ENCODE results near the gene HP.
"Not testable (repeated sequence)": the region's sequence is repeated elsewhere in the genome, so short reads cannot be mapped to it uniquely, and the experiment has no call there.

The HP gene

GRCh38 chr16:72043539-72043938 is 10.8 kb upstream of the HP start:
- no peak for DNase-seq

GRCh38 chr16:72044296-72044695 is 10.0 kb upstream of the HP start:
- no peak for DNase-seq

- DNase-seq, result no peak
Measured at GRCh38 chr16:72044825-72045359, 9.4 kb upstream of the HP start.

DNA sequence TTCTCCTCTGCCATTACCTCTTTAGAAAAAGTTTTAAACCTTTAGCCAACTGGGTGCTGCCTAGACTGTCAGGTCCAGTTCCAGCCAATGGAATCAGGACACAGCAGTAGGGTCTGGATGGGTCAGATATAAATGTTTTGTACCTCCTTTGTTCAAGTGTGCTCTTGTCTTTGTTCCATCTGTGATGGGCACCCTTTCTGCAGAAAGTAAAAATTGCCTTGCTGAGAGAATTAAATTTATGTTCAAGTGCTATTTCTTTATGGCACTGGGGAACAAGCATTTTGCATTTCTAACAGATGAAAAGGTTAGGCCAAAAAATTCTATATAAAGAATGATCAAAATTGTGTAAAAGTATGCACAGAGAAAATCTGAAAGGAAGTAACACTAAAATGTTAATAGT is 5.2 kb upstream of the HP start:
- no peak for DNase-seq

GRCh38 chr16:72050769-72051464 is 3.4 kb upstream of the HP start:
- DNase-seq, result no peak

- DNase-seq, result no peak
Measured at GRCh38 chr16:72051818-72052217, 2.5 kb upstream of the HP start.

DNA sequence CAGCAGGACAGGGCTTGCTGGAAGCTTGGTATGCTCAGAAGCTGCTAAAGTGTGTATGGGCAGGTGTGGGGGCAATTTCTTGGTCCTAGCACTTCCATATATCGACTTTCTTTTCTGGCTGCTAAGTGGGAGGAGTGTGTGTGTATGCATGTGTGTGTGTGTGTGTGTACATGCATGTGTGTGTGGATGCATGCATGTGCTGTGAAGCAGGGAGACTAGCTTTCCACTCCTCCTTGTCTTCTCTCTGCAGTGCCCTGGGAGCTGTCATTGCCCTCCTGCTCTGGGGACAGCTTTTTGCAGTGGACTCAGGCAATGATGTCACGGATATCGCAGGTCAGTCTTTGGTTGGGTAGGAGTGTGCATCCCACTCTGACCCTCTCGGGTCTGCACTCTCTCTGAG is 1.6 kb downstream of the HP start:
- no peak for DNase-seq

DNA sequence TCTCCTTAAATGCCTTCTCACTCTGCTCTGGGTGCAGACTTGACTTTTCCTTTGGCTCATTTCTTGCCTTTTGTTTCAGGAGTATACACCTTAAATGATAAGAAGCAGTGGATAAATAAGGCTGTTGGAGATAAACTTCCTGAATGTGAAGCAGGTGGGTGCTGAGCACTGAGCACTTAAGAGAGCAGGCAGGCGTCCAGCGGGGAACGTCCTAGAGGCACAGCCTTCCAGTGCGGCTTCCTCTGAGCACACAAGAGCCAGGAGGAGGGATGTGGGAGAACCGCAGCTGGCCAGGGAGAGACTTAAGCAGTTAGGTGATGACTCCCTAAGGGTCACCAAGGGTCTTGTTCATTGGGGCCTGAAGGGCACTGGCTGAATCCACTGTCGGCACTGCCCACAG is 3.0 kb downstream of the HP start:
- DNase-seq, result not testable (repeated sequence)

DNA sequence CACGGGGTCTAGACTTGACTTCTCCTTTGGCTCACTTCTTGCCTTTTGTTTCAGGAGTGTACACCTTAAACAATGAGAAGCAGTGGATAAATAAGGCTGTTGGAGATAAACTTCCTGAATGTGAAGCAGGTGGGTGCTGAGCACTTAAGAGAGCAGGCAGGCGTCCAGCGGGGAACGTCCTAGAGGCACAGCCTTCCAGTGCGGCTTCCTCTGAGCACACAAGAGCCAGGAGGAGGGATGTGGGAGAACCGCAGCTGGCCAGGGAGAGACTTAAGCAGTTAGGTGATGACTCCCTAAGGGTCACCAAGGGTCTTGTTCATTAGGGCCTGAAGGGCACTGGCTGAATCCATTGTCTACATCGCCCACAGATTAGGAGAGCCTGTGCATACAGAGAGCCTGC is 4.8 kb downstream of the HP start:
- DNase-seq, result not testable (repeated sequence)

DNA sequence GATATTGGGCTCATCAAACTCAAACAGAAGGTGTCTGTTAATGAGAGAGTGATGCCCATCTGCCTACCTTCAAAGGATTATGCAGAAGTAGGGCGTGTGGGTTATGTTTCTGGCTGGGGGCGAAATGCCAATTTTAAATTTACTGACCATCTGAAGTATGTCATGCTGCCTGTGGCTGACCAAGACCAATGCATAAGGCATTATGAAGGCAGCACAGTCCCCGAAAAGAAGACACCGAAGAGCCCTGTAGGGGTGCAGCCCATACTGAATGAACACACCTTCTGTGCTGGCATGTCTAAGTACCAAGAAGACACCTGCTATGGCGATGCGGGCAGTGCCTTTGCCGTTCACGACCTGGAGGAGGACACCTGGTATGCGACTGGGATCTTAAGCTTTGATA is 6.1 kb downstream of the HP start:
- DNase-seq, result no peak

GRCh38 chr16:72061564-72061963 is 7.3 kb downstream of the HP start:
- no peak for DNase-seq

- DNase-seq, result no peak
Measured at GRCh38 chr16:72064361-72064894, 10.1 kb downstream of the HP start.

DNA sequence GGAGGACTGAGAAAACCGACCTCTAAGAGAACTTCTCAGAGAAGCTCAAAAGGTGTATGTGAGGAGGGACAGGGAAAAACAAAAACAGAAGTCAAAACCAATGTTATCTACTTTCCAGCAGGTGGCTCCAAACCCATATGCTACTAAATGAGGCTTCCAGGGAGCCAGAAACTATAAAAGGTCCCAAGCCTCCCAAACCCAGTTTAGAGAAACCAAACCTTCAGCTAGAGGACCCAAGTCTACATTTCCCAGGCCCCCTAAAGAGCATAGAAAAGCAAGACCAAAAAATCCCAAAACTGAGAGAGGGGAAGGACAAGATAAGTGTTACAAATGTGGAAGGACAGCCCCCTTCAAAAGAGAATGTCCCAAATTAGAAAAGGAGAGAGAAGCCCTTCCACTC is 12.4 kb downstream of the HP start:
- DNase-seq, result peak; percentile 8

GRCh38 chr16:72068930-72069329 is 14.6 kb downstream of the HP start:
- DNase-seq, result no peak

DNA sequence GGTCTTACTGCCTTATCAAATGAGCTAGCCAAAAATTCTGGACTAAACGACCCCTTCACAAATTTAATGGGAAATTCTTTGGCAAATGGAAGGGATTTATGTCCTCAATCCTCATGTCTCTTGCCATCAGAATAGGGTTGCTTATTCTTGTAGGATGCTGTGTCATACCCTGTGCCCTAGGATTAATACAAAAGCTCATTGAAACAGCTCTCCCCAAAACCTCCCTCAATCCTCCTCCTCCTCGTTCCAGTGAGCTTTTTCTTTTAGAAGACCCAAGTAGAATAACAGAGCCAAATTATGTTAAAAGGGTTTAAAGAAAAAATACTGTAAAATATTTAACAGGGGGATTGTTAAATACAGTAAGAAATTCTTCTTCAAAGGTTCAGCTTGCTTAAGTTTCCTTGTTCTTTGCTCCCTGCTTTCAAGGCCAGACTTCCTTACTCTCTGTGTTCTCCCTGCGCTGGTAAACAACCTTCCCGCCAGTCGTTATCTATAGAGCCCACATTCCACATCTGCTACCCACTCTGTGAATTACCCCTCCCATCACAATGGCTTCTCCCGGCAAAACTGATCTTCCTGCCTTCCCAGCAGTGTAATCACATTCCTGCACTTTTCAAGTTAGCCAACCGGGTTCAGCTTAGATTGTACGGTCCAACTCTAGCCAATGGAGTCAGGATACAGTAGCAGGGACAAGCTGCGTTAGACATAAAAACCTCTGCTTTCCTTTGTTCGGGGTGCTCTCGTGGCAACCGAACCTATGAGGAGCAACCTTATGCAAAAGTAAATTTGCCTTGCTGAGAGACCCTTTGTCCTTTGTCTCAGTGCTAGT is 18.4 kb downstream of the HP start:
- no peak for DNase-seq

GRCh38 chr16:72073560-72074230 is 19.4 kb downstream of the HP start:
- DNase-seq, result no peak

DNA sequence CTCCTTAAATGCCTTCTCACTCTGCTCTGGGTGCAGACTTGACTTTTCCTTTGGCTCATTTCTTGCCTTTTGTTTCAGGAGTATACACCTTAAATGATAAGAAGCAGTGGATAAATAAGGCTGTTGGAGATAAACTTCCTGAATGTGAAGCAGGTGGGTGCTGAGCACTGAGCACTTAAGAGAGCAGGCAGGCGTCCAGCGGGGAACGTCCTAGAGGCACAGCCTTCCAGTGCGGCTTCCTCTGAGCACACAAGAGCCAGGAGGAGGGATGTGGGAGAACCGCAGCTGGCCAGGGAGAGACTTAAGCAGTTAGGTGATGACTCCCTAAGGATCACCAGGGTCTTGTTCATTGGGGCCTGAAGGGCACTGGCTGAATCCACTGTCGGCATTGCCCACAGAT is 20.8 kb downstream of the HP start:
- not testable (repeated sequence) for DNase-seq

DNA sequence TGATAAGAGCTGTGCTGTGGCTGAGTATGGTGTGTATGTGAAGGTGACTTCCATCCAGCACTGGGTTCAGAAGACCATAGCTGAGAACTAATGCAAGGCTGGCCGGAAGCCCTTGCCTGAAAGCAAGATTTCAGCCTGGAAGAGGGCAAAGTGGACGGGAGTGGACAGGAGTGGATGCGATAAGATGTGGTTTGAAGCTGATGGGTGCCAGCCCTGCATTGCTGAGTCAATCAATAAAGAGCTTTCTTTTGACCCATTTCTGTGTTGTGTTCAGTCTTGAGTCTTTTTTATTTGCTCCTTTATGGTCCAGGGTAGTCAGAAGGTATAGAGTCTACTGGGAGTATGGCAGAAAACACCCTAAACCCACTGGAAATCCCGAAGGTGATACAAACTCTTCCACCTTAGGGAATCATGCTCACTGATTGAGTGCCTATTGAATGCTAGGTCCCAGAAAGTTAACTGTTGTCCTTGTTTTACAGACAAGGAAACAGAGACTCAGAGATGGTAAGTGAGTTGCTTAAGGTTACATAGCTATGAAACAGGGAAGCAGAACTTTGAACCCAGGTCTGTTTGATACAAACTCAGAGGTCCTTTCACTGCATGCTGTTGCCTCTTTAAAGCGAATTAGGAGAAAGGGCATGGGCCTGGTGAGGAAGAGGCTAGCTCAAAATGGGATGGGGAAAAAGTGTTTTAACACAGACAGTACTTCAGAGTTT is 22.8 kb downstream of the HP start:
- not testable (repeated sequence) for DNase-seq

- DNase-seq, result no peak
Measured at GRCh38 chr16:72083778-72084404, 29.6 kb downstream of the HP start.

GRCh38 chr16:72084445-72084844 is 30.1 kb downstream of the HP start:
- no peak for DNase-seq

- DNase-seq, result no peak
Measured at GRCh38 chr16:72085002-72085401, 30.7 kb downstream of the HP start.

DNA sequence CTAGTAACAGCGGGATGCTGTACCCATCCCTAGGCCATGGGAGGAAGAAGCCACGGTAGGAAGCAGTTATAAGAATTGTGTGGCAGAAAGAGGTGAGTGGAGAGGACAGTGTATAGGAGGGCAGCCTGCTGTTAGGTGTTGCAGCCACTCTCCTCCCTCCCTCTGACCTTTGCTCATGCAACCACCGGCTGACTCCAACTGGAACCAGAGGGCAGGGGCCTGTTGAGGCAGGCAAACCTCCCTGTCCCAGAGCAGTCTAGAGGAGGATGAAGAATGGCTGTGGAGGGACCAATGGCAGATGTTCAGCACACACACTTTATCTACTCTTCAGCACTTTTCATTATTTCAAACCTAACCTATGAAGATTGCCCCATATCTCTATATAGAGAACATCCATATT is 36.9 kb downstream of the HP start:
- DNase-seq, result no peak

Measured in NCI-H2227 treated with DMSO at 0.1 percent for 48 hours (cell line).